Dedifferentiated amniotic fluid mesenchymal stem cell (primary cell): ENCODE measurements around the gene POLR2J3.
"Not testable (repeated sequence)": the region's sequence is repeated elsewhere in the genome, so short reads cannot be mapped to it uniquely, and the experiment has no call there.

Experiments used
- DNase-seq: peaks from one replicate; pipeline ENCODE4 v3.0.0-alpha.2; 2016; ENCODE audit errors: extremely low spot score

Gene POLR2J3

DNA sequence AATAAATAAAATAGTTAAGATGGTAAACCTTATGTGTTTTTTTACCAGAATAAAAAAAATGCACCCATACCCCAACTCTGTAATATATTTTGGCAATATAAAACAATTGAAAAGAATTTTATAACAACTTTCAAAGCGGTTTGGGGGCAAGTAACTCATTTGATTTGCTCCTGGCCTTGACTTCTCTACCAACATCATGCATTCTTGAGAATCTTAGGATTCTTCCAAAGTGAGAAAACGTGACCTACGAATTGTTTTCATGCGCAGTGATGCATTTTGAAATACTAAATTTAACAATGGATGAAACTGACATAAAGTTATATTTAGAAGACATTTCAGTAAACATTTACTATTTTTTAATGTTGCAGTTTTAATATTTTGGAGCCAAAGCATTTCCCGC lies 51.6 kb downstream of the POLR2J3 start:
- not testable (repeated sequence) for DNase-seq

DNA sequence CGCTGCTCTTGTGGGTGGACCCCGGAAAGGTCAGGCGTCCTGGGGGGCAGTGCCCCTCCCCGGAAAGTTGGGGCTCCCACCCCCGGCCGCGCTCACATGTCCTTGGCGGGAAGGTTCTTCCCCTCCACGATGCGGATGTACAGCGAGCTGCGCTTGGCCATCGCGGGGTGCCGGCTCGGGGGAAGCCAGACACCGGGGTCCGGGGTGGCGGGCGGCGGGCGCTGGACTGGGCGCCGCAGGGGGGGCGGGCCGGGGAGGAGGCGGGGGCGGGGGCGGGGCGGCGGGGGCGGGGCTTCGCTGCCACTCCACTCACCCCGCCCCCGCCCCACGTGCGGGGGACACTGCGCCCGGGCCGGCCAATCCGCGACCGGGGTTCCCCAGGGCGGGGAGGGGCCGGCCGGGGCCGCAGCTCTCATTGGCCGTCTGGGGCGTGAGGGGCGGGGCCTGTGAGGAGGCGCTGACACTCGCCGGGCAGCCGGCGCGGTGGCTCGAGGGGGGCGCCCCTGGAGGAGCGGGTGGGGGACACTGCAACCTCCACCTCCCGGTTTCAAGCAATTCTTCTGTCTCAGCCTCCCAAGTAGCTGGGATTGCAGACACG lies 54.7 kb downstream of the POLR2J3 start, which contains the start of gene RASA4B:
Gene RASA4B, minus strand, starts transcription at position 228 of the 598 bp plus-strand sequence. Its CDS starts 67 bp downstream, at position 161.
- DNase-seq, result not testable (repeated sequence)
